Type B pancreatic cell (in vitro differentiated cells): Measurements from ENCODE around the gene NCAM1. TPM values are rescaled to one million over a fixed set of nuclear protein-coding genes. Genes with fewer than 3 reads are reported as not detected.
A peak's percentile ranks its signal among the peaks of the same experiment; 100 is the strongest.

Source experiments
- DNase-seq: peaks from one replicate; pipeline ENCODE4 v3.0.0; 2021; ENCODE audit warnings: mixed read lengths; ENCODE audit not compliant: unreplicated experiment; ENCODE audit errors: extremely low spot score
- H3K27ac Mint-ChIP-seq: 2 replicates; pipeline ENCODE4 v1.8.0; 2021; ENCODE audit warnings: mild to moderate bottlenecking, mixed read lengths
- H3K27me3 Mint-ChIP-seq: 2 replicates; pipeline ENCODE4 v1.8.0; 2021; ENCODE audit warnings: mixed read lengths
- H3K36me3 Mint-ChIP-seq: 2 replicates; pipeline ENCODE4 v1.8.0; 2021; ENCODE audit warnings: mixed read lengths
- H3K4me1 Mint-ChIP-seq: one replicate; pipeline ENCODE4 v1.8.0; 2021; ENCODE audit warnings: mixed read lengths; ENCODE audit not compliant: unreplicated experiment
- H3K4me3 Mint-ChIP-seq: 2 replicates; pipeline ENCODE4 v1.8.0; 2021; ENCODE audit warnings: mild to moderate bottlenecking, mixed read lengths
- H3K9me3 Mint-ChIP-seq: 2 replicates; pipeline ENCODE4 v1.8.0; 2021; ENCODE audit warnings: mixed read lengths
- CTCF ChIP-seq: fragments of 200-600 bp; sonication (generic); conservative IDR thresholded peaks from 2 replicates; pipeline ENCODE4 v1.5.0; 2021; ENCODE audit warnings: antibody characterized with exemption, mild to moderate bottlenecking
- total RNA-seq: library from RNA; stranded (reverse); gene quantifications from 2 replicates; pipeline ENCODE4 v1.2.1, GENCODE V29; 2021; ENCODE audit warnings: low replicate concordance

The NCAM1 gene
- total RNA-seq, 1 donor from 2014 or later = 106 TPM

GRCh38 chr11:113245216-113245615, 284.0 kb downstream of the NCAM1 start:
- Mint-ChIP-seq H3K27ac (no peak overlapping the region), H3K4me3 (no peak overlapping the region), H3K36me3 (peaks cover 20% of the 10 kb centered on the region), H3K4me1 (peaks cover 54% of the 10 kb centered on the region), H3K9me3 (no peaks in the 10 kb centered on the region), H3K27me3 (peaks cover 7% of the 10 kb centered on the region)
- TF ChIP-seq CTCF = no peak
- no peak for DNase-seq

GRCh38 chr11:113247221-113247620, 286.0 kb downstream of the NCAM1 start:
- no peak for TF ChIP-seq CTCF
- Mint-ChIP-seq H3K4me1 (peaks cover 49% of the 10 kb centered on the region), H3K27me3 (peaks cover 9% of the 10 kb centered on the region), H3K4me3 (no peak overlapping the region), H3K9me3 (no peaks in the 10 kb centered on the region), H3K27ac (no peak overlapping the region), H3K36me3 (peaks cover 20% of the 10 kb centered on the region)
- DNase-seq = no peak

- Mint-ChIP-seq H3K27me3 (peaks cover 9% of the 10 kb centered on the region), H3K4me1 (peaks cover 44% of the 10 kb centered on the region), H3K36me3 (peaks cover 20% of the 10 kb centered on the region), H3K9me3 (no peaks in the 10 kb centered on the region), H3K4me3 (no peak overlapping the region), H3K27ac (no peak overlapping the region)
- TF ChIP-seq CTCF = no peak
- no peak for DNase-seq
These were observed 286.7 kb downstream of the NCAM1 start for GRCh38 chr11:113247966-113248365.

- H3K4me1 Mint-ChIP-seq = peaks cover 41% of the 10 kb centered on the region
- TF ChIP-seq CTCF = no peak
- peaks cover 20% of the 10 kb centered on the region for H3K36me3 Mint-ChIP-seq
- peaks cover 9% of the 10 kb centered on the region for H3K27me3 Mint-ChIP-seq
- H3K9me3 Mint-ChIP-seq = no peaks in the 10 kb centered on the region
- no peak for DNase-seq
- H3K4me3 Mint-ChIP-seq = no peak overlapping the region
- H3K27ac Mint-ChIP-seq = no peak overlapping the region
These were observed 287.7 kb downstream of the NCAM1 start for GRCh38 chr11:113248702-113249490.

- Mint-ChIP-seq H3K9me3 (no peaks in the 10 kb centered on the region), H3K36me3 (peaks cover 20% of the 10 kb centered on the region), H3K4me3 (no peak overlapping the region), H3K4me1 (peaks cover 45% of the 10 kb centered on the region), H3K27ac (no peak overlapping the region), H3K27me3 (peaks cover 11% of the 10 kb centered on the region)
- DNase-seq = no peak
- TF ChIP-seq CTCF = peak; percentile 62
These were observed 288.2 kb downstream of the NCAM1 start for GRCh38 chr11:113249491-113249763.
